Measurements from ENCODE around the gene RAPGEF6. TPM values are rescaled to one million over a fixed set of nuclear protein-coding genes. Genes with fewer than 3 reads are reported as not detected.

Gene RAPGEF6, protein sequence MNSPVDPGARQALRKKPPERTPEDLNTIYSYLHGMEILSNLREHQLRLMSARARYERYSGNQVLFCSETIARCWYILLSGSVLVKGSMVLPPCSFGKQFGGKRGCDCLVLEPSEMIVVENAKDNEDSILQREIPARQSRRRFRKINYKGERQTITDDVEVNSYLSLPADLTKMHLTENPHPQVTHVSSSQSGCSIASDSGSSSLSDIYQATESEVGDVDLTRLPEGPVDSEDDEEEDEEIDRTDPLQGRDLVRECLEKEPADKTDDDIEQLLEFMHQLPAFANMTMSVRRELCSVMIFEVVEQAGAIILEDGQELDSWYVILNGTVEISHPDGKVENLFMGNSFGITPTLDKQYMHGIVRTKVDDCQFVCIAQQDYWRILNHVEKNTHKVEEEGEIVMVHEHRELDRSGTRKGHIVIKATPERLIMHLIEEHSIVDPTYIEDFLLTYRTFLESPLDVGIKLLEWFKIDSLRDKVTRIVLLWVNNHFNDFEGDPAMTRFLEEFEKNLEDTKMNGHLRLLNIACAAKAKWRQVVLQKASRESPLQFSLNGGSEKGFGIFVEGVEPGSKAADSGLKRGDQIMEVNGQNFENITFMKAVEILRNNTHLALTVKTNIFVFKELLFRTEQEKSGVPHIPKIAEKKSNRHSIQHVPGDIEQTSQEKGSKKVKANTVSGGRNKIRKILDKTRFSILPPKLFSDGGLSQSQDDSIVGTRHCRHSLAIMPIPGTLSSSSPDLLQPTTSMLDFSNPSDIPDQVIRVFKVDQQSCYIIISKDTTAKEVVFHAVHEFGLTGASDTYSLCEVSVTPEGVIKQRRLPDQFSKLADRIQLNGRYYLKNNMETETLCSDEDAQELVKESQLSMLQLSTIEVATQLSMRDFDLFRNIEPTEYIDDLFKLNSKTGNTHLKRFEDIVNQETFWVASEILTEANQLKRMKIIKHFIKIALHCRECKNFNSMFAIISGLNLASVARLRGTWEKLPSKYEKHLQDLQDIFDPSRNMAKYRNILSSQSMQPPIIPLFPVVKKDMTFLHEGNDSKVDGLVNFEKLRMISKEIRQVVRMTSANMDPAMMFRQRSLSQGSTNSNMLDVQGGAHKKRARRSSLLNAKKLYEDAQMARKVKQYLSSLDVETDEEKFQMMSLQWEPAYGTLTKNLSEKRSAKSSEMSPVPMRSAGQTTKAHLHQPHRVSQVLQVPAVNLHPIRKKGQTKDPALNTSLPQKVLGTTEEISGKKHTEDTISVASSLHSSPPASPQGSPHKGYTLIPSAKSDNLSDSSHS (N-terminal part only)
- 20.2 and 28.0 TPM in 2 replicates for total RNA-seq

DNA sequence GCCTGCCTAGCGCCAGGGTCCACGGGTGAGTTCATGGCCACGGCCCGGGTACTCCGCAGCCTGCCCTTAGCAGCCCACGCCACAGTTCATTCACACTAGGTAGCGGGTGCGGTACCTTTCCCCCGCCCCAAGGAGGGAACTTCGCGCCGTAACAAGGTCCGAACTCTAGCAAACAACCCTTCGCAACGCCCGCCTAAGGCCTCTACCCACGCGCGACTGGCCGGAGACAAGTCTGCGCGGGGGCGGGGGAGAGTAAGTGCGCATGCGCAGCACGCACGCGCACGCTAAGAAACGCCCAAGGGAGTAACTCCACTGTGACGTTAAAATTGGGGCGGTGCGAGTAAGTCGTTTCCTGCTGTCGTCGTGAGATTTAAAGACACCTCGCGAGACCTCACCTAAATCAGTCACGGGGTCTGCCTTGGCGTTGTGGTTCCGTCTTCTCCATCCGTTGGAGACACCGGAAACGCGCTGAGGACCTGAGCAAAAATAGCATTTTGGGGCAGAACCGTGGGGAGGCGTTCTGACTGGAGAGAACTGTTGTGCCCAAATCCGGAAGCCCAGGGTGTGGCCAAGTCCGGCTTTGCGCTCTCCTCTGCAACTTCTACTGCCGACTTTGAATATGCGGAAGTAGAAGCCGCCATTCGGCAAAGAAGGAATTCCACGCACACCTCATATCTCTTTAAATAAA lies at the start of gene RAPGEF6:
RAPGEF6 (minus strand) TSS at position 234 of the 688 bp plus-strand sequence; CDS start at position 35, 199 bp downstream.

Other genes starting within 250 kb of the RAPGEF6 start
- 48.9 and 63.6 TPM in 2 replicates for gene FNIP1, start 161.8 kb upstream of the RAPGEF6 start, total RNA-seq